Panc1 (cell line): Measurements from ENCODE around the gene ARHGAP18. TPM values are rescaled to one million over a fixed set of nuclear protein-coding genes. Genes with fewer than 3 reads are reported as not detected.

Experiments
- ATAC-seq: fragments of 200-7000 bp; cut with Tn5 transposase; 2 replicates; pipeline ENCODE4 v1.9.1; 2020; ENCODE audit warnings: mild to moderate bottlenecking, moderate library complexity
- BruUV-seq: library from RNA; stranded (reverse); fragments of 400-500 nt; replicated peaks from 2 replicates; lab custom pipeline; 2021; lab: Mats Ljungman, UMichigan
- CTCF ChIA-PET: fragments of 300-600 bp; sonication (Branson Sonifier 250); formaldehyde crosslinking; loops from one replicate; lab custom pipeline; 2022; ENCODE audit warnings: antibody characterized with exemption; lab: Charles Lee
- POLR2A ChIA-PET: fragments of 300-600 bp; sonication (Branson Sonifier 250); formaldehyde crosslinking; loops from one replicate; lab custom pipeline; 2022; ENCODE audit warnings: antibody characterized with exemption; lab: Charles Lee
- DNase-seq: peaks from one replicate; pipeline ENCODE4 v3.0.0-alpha.2; 2010; ENCODE audit warnings: low read depth, low spot score
- H3K27ac ChIP-seq: 2 replicates; pipeline ENCODE4 v1.5.1; 2011; ENCODE audit warnings: mild to moderate bottlenecking, low read length, inconsistent platforms
- H3K27me3 ChIP-seq: fragments of 200-500 bp; sonication (Bioruptor generic); 2 replicates; pipeline ENCODE4 v1.6.0; 2014; ENCODE audit warnings: low read length, inconsistent platforms; ENCODE audit not compliant: control insufficient read depth, insufficient read depth
- H3K36me3 ChIP-seq: fragments of 200-500 bp; sonication (Bioruptor generic); 2 replicates; pipeline ENCODE4 v1.5.1; 2014; ENCODE audit warnings: inconsistent platforms, mild to moderate bottlenecking, low read length, moderate library complexity; ENCODE audit not compliant: control insufficient read depth, insufficient read depth
- H3K4me1 ChIP-seq: 2 replicates; pipeline ENCODE4 v1.5.1; 2011; ENCODE audit warnings: inconsistent platforms, mild to moderate bottlenecking, low read length, moderate library complexity; ENCODE audit not compliant: control insufficient read depth, insufficient read depth
- H3K4me3 ChIP-seq, 2 experiments: 2 replicates each; pipeline ENCODE4 v1.5.1; 2011 to 2012; ENCODE audit warnings: low read depth in 2 of 2, low read length in 2 of 2, mild to moderate bottlenecking in 2 of 2, inconsistent platforms in 1 of 2, moderate library complexity in 1 of 2
- H3K9me3 ChIP-seq: fragments of 200-500 bp; sonication (Bioruptor generic); 2 replicates; pipeline ENCODE4 v1.5.1; 2014; ENCODE audit warnings: low read depth, mild to moderate bottlenecking, inconsistent platforms, low read length, moderate library complexity; ENCODE audit not compliant: control insufficient read depth, insufficient read depth
- CTCF ChIP-seq: fragments of 450-650 bp; IDR thresholded peaks from 2 replicates; pipeline ENCODE4 v1.5.1; 2017; ENCODE audit warnings: mild to moderate bottlenecking
- POLR2AphosphoS5 ChIP-seq: IDR thresholded peaks from 2 replicates; pipeline ENCODE4 v1.6.1; 2012; ENCODE audit warnings: mild to moderate bottlenecking, low read depth, low read length, moderate library complexity
- SIN3A ChIP-seq: IDR thresholded peaks from 2 replicates; pipeline ENCODE4 v1.6.1; 2012; ENCODE audit warnings: low read depth, mild to moderate bottlenecking, low read length, moderate library complexity, borderline replicate concordance; ENCODE audit not compliant: insufficient read depth
- TCF7L2 ChIP-seq: IDR thresholded peaks from 2 replicates; pipeline ENCODE4 v1.6.1; 2011; ENCODE audit warnings: mild to moderate bottlenecking, low read depth, low read length, inconsistent platforms
- in situ Hi-C: cut with HindIII; loops from 2 replicates; pipeline ENCODE4 v1.10.0; 2016; ENCODE audit warnings: low sequenced_read_pairs, low pct_unique_long_range_greater_than_20kb
- intact Hi-C: fragments of 100-400 bp; cut with micrococcal nuclease; formaldehyde crosslinking; loops from one replicate; pipeline ENCODE4 v1.10.0; 2022; ENCODE audit not compliant: unreplicated experiment
- total RNA-seq: library from RNA; stranded (reverse); gene quantifications from one replicate; pipeline ENCODE4 v1.2.1, GENCODE V29; 2021; ENCODE audit not compliant: unreplicated experiment
- TF ChIP-seq, protein P1 (sequence below), 2 experiments: IDR thresholded peaks; 2 replicates each; pipeline ENCODE4 v1.6.1; 2011 to 2012; ENCODE audit warnings: low read depth in 2 of 2, control low read depth in 1 of 2, low read length in 1 of 2, mild to moderate bottlenecking in 1 of 2, moderate library complexity in 1 of 2; ENCODE audit not compliant: insufficient read depth in 1 of 2

ARHGAP18 gene
- total RNA-seq, 1 experiment from 2014 or later = 11.6 TPM

GRCh38 chr6:129643968-129644367 lies 66.0 kb downstream of the ARHGAP18 start:
- ChIA-PET CTCF (no interaction called here), POLR2A (interaction anchor here (0.6 kb wide), 1 partner anchor 42 kb away, joined by 4 read pairs; no protein-coding TSS in a partner anchor)
- no TSS peak for BruUV-seq
- no peak overlapping the region for H3K4me3 ChIP-seq
- ATAC-seq (no peak), DNase-seq (no peak)
- in situ Hi-C loops (no loop called here), intact Hi-C loops (loop anchor here (2.0 kb wide), 1 partner anchor 37 kb away; no protein-coding TSS in a partner anchor)
- peak overlapping the region; percentile 82 for H3K27ac ChIP-seq
- no peak for TF ChIP-seq TCF7L2
- no peak for TF ChIP-seq CTCF
- TF ChIP-seq, protein P1, sequence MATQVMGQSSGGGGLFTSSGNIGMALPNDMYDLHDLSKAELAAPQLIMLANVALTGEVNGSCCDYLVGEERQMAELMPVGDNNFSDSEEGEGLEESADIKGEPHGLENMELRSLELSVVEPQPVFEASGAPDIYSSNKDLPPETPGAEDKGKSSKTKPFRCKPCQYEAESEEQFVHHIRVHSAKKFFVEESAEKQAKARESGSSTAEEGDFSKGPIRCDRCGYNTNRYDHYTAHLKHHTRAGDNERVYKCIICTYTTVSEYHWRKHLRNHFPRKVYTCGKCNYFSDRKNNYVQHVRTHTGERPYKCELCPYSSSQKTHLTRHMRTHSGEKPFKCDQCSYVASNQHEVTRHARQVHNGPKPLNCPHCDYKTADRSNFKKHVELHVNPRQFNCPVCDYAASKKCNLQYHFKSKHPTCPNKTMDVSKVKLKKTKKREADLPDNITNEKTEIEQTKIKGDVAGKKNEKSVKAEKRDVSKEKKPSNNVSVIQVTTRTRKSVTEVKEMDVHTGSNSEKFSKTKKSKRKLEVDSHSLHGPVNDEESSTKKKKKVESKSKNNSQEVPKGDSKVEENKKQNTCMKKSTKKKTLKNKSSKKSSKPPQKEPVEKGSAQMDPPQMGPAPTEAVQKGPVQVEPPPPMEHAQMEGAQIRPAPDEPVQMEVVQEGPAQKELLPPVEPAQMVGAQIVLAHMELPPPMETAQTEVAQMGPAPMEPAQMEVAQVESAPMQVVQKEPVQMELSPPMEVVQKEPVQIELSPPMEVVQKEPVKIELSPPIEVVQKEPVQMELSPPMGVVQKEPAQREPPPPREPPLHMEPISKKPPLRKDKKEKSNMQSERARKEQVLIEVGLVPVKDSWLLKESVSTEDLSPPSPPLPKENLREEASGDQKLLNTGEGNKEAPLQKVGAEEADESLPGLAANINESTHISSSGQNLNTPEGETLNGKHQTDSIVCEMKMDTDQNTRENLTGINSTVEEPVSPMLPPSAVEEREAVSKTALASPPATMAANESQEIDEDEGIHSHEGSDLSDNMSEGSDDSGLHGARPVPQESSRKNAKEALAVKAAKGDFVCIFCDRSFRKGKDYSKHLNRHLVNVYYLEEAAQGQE (IDR thresholded peaks at IDR 0.05; ENCODE audit: insufficient read depth in 1 of 2, low read depth in 2 of 2, low read length in 1 of 2) = no peak
- TF ChIP-seq POLR2AphosphoS5 = no peak
- no peak for TF ChIP-seq SIN3A
- H3K27me3 ChIP-seq = no peaks in the 10 kb centered on the region
- H3K9me3 ChIP-seq = no peaks in the 10 kb centered on the region
- peaks cover 30% of the 10 kb centered on the region for H3K4me1 ChIP-seq
- H3K36me3 ChIP-seq = no peaks in the 10 kb centered on the region

GRCh38 chr6:129643176-129643575 lies 66.8 kb downstream of the ARHGAP18 start:
- intact Hi-C loops (no loop called here), in situ Hi-C loops (no loop called here)
- Histone ChIP-seq H3K27ac (peak overlapping the region; percentile 82; the same call in 1 of the 2 replicates), H3K4me3 (no peak overlapping the region), H3K36me3 (no peaks in the 10 kb centered on the region), H3K27me3 (no peaks in the 10 kb centered on the region), H3K4me1 (peaks cover 26% of the 10 kb centered on the region), H3K9me3 (no peaks in the 10 kb centered on the region)
- DNase-seq = no peak
- CTCF ChIA-PET = no interaction called here
- no peak for ATAC-seq
- no TSS peak for BruUV-seq
- POLR2A ChIA-PET = no interaction called here
- TF ChIP-seq, protein P1 (IDR thresholded peaks at IDR 0.05; ENCODE audit: insufficient read depth in 1 of 2, low read depth in 2 of 2, low read length in 1 of 2) = no peak
- TF ChIP-seq POLR2AphosphoS5 = no peak
- no peak for TF ChIP-seq CTCF
- no peak for TF ChIP-seq SIN3A
- TF ChIP-seq TCF7L2 = no peak
